CD4-positive, alpha-beta T cell treated with Interferon alpha-2 for 1 hour (primary cell): Measurements from ENCODE around the gene WNT3A.
"Not testable (repeated sequence)": the region's sequence is repeated elsewhere in the genome, so short reads cannot be mapped to it uniquely, and the experiment has no call there.

Experiments used
- DNase-seq, 2 donors: peaks; one replicate each; pipeline ENCODE4 v3.0.0-alpha.2; 2020 to 2022

The WNT3A gene, protein sequence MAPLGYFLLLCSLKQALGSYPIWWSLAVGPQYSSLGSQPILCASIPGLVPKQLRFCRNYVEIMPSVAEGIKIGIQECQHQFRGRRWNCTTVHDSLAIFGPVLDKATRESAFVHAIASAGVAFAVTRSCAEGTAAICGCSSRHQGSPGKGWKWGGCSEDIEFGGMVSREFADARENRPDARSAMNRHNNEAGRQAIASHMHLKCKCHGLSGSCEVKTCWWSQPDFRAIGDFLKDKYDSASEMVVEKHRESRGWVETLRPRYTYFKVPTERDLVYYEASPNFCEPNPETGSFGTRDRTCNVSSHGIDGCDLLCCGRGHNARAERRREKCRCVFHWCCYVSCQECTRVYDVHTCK

DNA sequence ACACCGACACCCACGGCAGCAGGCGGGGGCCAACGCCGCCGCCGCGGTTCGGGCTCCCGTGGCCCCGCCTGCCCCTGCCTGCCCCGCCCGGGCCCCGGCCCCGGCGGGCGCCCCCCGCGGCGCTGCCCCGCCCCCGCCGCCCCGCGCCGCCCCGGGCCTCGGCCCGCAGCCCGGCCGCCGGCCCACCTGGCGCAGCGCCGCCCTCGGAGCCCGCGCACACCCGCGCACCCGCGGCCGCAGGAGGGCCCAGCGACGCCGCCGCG, at the start of gene WNT3A:
TSS of gene WNT3A (plus strand) at position 213 of the 263 bp plus-strand sequence. CDS start 131 bp downstream, outside the sequence.
- DNase-seq, result no peak

DNA sequence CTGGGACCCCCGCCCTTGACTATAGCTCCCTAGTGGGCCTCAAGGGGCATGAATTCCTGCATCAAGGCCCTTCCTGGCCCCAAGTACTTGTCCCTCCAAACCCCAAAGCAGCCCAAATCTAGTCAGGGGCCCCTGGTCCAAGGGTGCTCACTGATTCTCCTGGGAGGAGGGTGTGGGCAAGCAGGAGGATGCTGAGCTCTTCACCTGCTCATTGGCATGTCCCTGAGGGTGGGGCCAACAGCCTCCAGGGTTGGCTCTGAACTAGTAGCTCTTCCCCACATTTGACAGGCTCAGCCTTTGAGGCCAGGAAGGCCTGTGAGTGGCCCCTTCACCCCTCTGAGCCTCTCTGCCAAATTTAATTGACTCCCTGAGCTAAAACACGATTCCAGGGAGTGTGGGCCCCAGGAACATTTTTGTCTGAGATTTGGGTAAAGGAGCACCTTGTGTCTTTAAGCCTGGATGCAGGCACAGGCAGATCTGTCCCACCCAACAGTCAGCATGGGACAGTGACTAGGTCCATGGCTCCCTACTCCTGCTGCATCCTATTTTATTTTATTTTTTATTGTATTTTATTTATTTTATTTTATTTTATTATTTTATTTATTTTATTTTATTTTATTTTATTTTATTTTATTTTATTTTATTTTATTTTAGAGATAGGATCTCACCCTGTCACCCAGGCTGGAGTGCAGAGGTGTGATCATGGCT, 48.0 kb upstream of the WNT3A start:
- DNase-seq, result no peak

DNA sequence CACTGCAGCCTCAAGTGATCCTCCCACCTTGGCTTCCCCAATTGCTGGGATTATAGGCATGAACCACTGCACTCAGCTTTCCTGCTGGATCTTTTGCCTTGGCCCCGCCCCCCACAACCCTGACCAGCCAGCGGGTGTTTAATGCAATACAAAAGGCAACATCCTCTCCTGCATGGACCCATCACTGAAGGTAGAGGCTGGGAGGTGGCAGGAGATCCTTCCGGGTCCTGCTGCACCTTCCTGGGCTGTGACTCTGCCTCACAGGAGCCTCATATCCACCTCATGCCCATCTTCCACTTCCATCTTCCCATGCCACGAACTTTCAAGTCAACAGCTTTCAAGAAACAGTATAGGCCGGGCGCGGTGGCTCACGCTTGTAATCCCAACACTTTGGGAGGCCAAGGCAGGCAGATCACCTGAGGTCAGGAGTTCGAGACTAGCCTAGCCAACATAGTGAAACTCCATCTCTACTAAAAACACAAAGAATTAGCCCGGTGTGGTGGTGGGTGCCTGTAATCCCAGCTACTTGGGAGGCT, 47.4 kb upstream of the WNT3A start:
- no peak for DNase-seq

DNA sequence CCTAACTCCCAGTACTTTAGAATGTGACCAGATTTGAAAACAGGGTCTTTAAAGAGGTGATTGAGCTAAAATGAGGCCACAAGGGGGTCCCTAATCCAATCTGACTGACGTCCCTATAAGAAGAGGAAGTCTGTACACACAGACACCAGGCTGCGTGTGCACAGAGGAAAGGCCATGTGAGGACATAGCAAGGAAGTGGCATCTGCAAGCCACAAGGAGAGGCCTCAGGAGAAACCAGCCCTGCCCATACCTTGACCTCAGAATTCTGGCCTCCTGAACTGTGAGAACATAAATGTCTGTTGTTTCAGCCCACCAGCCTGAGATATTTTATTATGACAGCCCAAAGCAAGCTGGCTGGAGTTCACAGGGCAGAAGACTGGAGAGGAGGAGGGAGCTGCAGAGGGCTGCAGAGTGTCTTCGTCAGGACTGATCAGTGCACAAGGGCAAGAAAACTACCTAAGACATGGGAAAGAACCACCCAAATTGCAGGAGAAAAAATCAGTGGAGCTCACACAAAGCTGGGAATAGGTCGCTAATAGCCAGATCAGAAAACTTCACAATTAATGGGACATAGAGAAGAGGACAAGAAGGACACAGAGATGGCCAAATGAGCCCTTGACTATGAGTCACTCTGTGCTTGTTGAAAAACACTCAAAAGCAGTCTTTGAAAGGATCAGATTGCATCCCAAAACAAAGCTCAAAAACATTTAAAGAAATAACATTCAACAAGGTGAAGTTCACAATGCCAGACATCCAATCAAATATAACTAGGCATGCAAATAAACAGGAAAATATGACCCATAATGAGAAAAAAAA, 44.9 kb upstream of the WNT3A start:
- DNase-seq, result no peak

DNA sequence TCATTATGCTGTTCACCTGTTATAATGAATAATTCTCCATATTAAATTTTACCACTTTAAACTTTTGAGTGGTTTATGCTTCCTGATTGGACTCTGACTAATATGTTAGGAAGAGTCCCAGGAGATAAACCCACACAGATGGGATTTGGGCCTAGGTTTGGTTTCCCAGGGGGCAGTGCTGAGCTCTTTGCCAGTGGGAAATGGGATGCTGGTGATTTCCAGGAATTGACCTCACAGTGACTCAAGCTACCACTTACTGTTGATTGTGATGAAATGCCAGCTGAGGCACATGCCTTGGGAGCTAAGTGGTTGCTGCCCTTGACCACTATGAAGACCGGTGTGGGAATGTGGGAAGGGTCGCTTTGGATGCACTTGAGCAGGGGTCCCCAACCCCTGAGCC, 40.1 kb upstream of the WNT3A start:
- not testable (repeated sequence) for DNase-seq

DNA sequence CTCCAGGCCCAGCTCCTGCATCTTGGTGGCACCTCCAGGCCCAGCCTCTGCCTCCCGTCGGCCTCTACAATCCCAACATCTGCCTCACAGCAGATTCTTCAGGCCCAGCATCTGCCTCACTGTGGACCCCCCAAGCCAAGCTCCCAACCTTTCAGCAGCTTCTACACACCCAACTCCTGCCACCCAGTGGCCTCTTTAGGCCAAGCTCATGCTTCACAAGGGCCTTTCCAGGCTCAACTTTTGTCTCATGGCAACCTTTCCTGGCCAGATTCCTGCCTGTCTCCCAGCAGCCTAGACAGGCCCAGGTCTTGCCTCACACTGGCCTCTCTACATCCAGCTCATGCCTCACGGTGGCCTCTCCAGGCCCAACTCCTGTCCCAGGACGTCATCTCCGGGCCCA, 39.0 kb upstream of the WNT3A start:
- not testable (repeated sequence) for DNase-seq

DNA sequence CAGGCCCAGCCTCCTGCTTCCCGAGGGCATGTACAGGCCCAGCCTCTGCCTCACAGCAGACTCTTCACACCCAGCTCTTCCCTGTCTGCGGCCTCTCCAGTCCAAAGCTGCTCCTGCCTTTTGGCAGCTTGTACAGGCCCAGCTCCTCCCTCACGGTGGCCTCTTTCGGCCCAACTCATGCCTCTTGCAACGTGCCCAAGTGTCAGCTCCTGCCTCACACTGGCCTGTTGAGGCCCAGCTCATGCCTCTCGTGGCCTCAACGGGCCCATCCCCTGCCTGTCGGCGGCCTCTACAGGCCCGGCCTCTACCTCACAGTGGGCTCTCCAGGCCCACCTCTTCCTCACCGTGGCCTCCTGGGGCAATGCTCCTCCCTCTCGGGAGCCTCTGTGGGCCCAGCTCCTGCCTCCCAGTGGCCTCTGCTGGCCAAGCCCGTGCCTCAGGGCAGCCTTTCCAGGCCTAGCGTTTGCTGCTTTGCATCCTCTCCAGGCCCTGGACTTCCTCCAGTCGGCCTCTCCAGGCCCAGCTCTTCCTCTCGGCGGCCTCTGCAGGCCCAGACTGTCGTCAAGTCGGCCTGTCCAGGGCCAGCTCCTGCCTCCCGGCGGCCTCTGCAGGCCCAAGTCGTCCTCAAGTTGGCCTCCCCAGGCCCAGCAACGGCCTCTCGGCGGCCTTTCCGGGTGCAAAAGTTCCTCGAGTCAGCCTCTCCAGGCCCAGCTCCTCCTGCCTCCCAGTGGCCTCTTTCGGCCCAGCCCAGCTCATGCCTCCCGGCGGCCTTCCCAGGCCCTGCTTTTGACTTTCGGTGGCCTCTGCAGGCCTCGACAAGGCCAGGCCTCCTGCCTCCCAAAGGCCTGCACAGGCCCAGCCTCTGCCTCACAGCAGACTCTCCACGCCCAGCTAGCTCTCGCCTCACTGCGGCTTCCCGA, 36.5 kb upstream of the WNT3A start:
- DNase-seq, result not testable (repeated sequence)

DNA sequence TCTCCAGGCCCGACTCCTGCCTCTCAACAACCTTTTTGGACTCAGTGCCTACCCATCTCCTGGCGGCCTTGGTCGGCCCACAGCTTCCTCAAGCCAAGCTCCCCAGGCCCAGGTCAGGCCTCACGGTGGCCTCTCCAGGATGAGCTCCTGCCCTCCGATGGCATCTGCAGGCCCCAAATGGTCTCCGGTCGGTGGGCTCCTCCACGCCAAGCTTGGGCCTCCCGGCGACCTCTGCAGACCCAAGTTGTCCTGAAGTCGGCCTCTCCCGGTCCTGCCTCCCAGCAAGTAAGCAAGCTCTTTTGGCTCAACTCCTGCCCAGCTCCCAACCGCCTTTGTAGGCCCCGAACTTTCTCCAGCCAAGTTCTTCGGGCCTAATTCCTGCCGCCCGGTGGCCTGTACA, 35.6 kb upstream of the WNT3A start:
- DNase-seq, result not testable (repeated sequence)

DNA sequence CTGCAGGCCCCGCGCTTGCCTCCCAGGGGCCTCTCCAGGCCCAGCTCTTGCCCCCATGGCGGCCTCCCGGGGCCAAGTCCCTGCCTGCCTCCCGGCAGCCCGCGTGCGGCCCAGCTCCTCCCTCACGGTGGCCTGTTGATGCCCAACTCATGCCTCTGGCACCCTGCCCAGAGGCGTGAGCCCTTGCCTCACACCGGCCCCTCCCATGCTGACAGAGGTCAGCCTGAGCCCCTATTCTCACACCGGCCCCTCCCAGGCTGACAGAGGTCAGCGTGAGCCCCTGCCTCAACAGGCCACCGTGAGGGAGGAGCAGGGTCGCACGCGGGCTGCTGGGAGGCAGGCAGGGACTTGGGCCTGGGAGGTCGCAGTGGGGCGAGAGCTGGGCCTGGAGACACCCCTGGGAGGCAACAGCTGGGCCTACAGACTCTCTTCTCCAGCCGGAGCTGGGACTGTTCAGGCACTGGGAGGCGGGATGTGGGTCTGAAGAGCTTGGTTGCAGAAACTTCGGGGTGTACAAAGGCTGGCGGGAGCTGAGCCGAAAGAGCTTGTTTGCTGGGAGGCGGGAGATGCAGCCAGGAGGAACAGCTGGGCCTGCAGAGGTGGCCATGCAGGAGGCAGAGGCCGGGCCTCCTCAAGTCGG, 35.0 kb upstream of the WNT3A start:
- DNase-seq, result not testable (repeated sequence)

DNA sequence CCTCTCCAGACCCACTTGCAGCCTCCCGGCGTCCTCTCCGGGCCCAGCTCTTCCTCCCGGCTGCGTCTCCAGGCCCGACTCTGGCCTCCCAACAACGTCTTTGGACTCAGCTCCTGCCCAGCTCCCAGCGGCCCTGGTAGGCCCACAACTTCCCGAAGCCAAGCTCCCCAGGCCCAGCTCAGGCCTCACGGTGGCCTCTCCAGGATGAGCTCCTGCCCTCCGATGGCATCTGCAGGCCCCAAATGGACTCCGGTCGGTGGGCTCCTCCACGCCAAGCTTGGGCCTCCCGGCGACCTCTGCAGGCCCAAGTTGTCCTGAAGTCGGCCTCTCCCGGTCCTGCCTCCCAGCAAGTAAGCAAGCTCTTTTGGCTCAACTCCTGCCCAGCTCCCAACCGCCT, 34.5 kb upstream of the WNT3A start:
- not testable (repeated sequence) for DNase-seq

DNA sequence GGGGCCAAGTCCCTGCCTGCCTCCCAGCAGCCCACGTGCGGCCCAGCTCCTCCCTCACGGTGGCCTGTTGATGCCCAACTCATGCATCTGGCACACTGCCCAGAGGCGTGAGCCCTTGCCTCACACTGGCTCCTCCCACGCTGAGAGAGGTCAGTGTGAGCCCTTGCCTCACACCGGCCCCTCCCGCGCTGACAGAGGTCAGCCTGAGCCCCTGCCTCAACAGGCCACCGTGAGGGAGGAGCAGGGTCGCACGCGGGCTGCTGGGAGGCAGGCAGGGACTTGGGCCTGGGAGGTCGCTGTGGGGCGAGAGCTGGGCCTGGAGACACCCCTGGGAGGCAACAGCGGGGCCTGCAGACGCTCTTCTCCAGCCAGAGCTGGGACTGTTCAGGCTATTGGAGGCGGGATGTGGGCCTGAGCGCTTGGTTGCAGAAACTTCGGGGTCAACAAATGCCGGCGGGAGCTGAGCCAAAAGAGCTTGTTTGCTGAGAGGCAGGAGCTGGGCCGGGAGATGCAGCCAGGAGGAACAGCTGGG, 33.9 kb upstream of the WNT3A start:
- DNase-seq, result not testable (repeated sequence)

DNA sequence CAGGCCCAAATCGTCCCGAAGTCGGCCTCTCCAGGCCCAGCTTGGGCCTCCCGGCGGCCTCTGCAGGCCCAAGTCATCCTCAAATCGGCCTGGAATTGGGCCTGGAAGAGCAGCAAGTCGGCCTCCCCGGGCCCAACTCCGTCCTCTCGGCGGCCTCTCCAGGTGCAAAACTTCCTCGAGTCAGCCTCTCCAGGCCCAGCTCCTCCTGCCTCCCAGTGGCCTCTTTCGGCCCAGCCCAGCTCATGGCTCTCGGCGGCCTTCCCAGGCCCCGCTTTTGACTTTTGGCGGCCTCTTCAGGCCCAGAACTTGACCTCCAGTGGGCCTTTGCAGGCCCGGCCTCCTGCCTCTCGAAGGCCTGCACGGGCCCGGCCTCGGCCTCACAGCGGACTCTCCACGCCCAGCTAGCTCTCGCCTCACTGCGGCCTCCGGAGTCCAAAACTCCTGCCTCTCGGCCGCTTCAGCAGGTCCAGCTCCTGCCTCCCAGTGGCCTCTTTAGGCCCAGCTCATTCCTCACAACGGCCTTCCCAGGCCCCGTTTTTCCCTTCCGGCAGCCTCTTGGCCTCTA, 33.0 kb upstream of the WNT3A start:
- not testable (repeated sequence) for DNase-seq

DNA sequence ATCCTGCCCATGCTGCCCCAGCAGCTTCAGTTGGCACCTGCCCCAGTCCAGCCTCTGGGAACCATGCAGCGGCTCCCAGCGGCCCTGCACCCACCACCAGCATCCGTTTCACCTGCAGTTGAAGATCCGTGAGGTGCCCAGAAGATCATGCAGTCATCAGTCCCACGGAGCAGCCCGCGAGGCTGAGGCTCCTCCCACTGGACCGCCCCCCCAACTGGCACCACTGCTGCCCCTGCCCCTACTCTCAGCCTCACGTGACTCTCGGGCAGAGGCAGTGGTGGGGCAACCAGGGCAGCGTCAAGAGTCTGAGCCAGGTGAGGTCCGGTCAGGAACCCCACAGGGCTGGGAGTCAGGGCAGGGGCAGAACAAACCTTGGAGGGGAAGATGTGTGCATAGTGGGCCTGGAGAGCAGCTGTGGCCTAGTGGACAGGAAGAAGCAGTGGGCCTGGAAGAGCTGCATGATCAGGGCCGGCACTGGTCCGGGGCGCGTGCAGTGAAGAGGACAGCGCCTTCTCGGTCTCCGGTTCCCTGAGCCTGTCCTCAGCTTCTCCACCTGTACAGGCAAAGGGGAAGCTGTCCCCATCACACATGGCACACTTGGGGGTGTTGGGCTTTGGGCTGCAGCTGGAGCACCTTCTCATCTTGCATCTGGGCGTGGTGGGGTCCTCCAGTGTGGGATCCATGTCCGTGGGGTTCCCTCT, 31.1 kb upstream of the WNT3A start:
- DNase-seq, result not testable (repeated sequence)

DNA sequence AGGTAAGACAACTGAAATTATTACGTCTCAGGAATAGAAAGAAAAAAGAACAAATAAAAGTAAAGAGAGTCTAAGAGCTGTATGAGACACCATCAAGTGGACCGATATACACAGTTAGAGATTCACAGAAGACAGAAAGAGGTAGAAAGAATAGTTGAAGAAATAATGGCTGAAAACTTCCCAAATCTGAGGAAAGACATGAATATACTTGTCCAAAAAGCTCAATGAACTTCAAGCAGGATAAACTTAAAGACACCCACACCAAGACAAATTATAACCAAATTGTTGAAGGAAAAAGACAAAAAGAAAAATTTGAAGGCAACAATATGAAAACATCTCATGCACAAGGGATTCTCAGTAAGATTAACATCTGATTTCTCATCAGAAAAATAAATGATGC, 19.6 kb upstream of the WNT3A start:
- DNase-seq, result no peak

DNA sequence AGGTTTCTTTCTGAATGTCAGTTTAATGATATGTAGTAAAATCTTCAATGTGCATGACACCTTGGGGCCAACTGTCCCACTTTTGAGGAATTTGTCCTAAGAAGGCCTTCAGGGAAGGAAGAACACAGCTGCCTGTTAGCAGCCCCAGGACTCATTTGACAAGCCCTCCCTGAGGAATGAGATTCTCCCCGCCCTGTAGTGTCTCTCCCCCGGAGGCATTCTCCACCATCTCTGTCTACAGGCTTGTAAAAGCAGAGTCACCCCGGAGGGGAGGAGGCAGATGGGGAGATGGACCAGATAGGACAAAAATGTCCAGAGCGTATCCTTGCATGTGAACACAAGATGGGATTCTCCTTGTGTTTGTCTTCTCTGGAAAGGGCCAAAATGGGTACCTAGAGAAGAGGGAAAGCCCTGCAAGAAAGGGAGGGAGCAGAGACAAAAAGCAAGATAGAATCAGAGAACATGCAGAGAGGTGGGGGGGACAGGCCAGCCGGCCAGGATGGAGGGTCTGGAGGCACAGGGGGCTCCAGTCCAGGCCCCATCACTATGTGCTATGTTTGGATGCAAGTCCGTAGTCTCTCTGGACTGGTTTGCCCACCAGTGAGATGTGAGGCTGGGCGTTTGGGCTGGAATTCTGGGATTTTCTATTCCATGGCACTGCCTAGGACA, 12.0 kb upstream of the WNT3A start:
- no peak for DNase-seq

DNA sequence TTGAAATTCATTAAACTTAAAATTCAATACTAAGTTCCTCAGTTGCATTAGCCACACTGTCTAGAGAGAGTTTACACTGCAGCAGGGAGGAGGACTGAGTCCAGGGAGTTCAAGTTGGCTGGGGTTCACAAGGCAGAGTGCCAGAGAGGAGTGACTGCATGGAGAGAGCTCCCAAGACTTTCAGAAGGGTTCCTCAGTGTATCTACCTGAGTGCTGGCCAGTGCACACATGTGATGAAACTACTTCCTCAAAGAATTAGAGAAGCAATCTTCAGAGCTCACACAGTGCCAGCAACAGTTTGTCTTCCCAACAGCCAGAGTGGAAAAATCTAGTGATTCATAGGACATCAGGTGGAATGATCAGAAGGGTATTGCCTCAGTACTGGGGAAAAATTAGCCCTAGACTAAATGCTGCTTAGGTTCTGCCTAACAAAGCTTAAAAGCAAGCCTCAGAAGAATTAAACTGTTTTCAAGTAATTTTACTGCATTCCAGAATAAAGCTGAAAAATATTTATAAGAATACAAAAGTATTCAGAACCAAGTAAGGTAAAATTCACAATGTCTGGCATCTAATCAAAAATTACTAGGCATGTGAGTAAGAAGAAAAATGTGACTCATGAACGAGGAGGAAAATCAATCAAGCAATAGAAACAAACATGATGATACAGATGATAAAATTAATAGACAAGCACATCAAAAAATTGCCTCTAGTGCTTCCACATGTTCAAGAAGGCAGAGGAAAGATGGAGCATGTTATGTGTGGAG, 10.4 kb upstream of the WNT3A start:
- DNase-seq, result no peak

DNA sequence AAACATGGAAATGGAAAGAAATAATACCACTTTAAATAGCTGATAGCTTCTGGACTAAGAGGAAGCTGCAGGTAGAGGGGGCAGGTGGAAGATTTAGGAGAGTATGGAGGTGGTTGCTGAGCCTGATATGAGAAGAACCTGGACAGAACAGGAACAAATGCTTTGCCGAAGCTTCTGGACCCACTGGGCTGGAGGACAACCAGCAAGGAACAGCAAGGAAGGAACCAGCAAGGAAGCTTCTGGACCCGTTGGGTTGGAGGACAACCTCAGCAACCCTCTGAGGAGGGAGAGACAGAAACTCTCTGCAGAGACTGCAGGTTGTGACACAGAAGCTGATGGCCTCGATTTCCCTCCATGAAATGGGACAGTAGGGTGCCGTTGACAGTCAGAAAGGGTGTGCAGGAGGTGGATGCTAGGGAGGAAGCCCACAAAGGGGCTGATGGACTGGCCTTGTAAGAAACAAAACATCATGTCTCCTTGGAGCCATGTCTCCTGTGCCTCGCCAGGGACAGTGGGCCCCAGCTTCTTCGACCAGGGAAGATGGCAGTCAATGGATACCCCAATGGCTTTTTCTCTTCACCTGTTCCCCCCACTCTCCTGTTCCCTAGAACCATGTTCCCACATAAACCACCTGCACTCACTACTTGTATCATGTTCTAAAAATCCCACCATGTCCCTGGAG, 8.3 kb upstream of the WNT3A start:
- no peak for DNase-seq
